HCT116 (cell line): Measurements from ENCODE around the gene INTS3. TPM values are rescaled to one million over a fixed set of nuclear protein-coding genes. Genes with fewer than 3 reads are reported as not detected.

Source experiments
- ATAC-seq: fragments of 200-7000 bp; cut with Tn5 transposase; 2 replicates; pipeline ENCODE4 v1.9.1; 2020; ENCODE audit warnings: mild to moderate bottlenecking, moderate library complexity
- BruUV-seq: library from RNA; stranded (reverse); fragments of 400-500 nt; replicated peaks from 2 replicates; lab custom pipeline; 2021; lab: Mats Ljungman, UMichigan
- CTCF ChIA-PET: fragments of 300-600 bp; sonication (Branson Sonifier 250); formaldehyde crosslinking; loops from one replicate; lab custom pipeline; 2021; ENCODE audit warnings: antibody characterized with exemption; lab: Charles Lee
- POLR2A ChIA-PET: fragments of 300-600, 350-600 bp; sonication (Branson Sonifier 250); formaldehyde crosslinking; loops from one replicate; lab custom pipeline; 2021; ENCODE audit warnings: antibody characterized with exemption; lab: Charles Lee
- RAD21 ChIA-PET, 2 experiments: fragments of 300-600 bp; sonication (Branson Sonifier 250); formaldehyde crosslinking; loops; one replicate each; lab custom pipeline; 2023; ENCODE audit warnings: low total read pairs in 2 of 2; ENCODE audit not compliant: uncharacterized antibody in 2 of 2, unreplicated experiment in 2 of 2, low non-redundant PET in 1 of 2; lab: Charles Lee
- DNase-seq: peaks from one replicate; pipeline ENCODE4 v3.0.0-alpha.2; 2010; ENCODE audit warnings: low read depth, low spot score
- H2AFZ ChIP-seq: fragments of 200-600 bp; shearing (Covaris generic), sonication (generic); 2 replicates; pipeline ENCODE4 v1.6.1; 2017; ENCODE audit warnings: low read depth, mixed run types, mixed read lengths, antibody characterized with exemption, low read length; ENCODE audit not compliant: poor library complexity, severe bottlenecking
- H3K27ac ChIP-seq: 2 replicates; pipeline ENCODE4 v1.5.1; 2012; ENCODE audit warnings: low read depth, low read length
- H3K27me3 ChIP-seq: fragments of 200-600 bp; sonication (generic); 2 replicates; pipeline ENCODE4 v1.6.1; 2016; ENCODE audit warnings: mixed run types, low read length, mixed read lengths; ENCODE audit not compliant: insufficient read depth
- H3K36me3 ChIP-seq, 2 experiments: fragments of 200-500 bp in 1 of 2; fragments of 200-600 bp in 1 of 2; sonication (Bioruptor generic) in 1 of 2; sonication (generic) in 1 of 2; 2 replicates each; pipeline versions ENCODE4 v1.5.1 to v1.6.1; 2014 to 2016; ENCODE audit warnings: low read length in 2 of 2, inconsistent platforms in 1 of 2, mixed read lengths in 1 of 2, mixed run types in 1 of 2; ENCODE audit not compliant: insufficient read depth in 2 of 2, control insufficient read depth in 1 of 2
- H3K4me1 ChIP-seq, 2 experiments: fragments of 200-600 bp in 1 of 2; sonication (generic) in 1 of 2; 2 replicates each; pipeline versions ENCODE4 v1.5.1 to v1.6.1; 2012 to 2017; ENCODE audit warnings: low read length in 2 of 2, inconsistent platforms in 1 of 2, mild to moderate bottlenecking in 1 of 2, mixed read lengths in 1 of 2, mixed run types in 1 of 2, moderate library complexity in 1 of 2; ENCODE audit not compliant: insufficient read depth in 2 of 2, control insufficient read depth in 1 of 2
- H3K4me2 ChIP-seq: fragments of 200-600 bp; sonication (generic); 2 replicates; pipeline ENCODE4 v1.6.1; 2017; ENCODE audit warnings: mixed run types, low read length, mixed read lengths
- H3K4me3 ChIP-seq, 2 experiments: fragments of 200-600 bp in 1 of 2; sonication (generic) in 1 of 2; replicated peaks in 1 of 2; 2 replicates each; pipeline ENCODE4 v1.5.1; 2011 to 2016; ENCODE audit warnings: low read length in 2 of 2, control low read depth in 1 of 2, low read depth in 1 of 2, mild to moderate bottlenecking in 1 of 2, mixed read lengths in 1 of 2, mixed run types in 1 of 2
- H3K79me2 ChIP-seq: fragments of 200-600 bp; sonication (generic); 2 replicates; pipeline ENCODE4 v1.6.1; 2017; ENCODE audit warnings: mild to moderate bottlenecking, mixed run types, low read length, moderate library complexity, mixed read lengths; ENCODE audit not compliant: insufficient read depth
- H3K9ac ChIP-seq: fragments of 200-600 bp; sonication (generic); 2 replicates; pipeline ENCODE4 v1.6.1; 2016; ENCODE audit warnings: low read length, mixed read lengths
- H3K9me2 ChIP-seq: fragments of 200-600 bp; sonication (generic), shearing (Covaris generic); 2 replicates; pipeline ENCODE4 v1.6.1; 2017; ENCODE audit warnings: mixed run types, mild to moderate bottlenecking, moderate library complexity; ENCODE audit not compliant: insufficient read depth
- H3K9me3 ChIP-seq, 2 experiments: fragments of 200-500 bp in 1 of 2; fragments of 200-600 bp in 1 of 2; sonication (Bioruptor generic) in 1 of 2; sonication (generic) in 1 of 2; 2 replicates each; pipeline ENCODE4 v1.6.1; 2014 to 2017; ENCODE audit warnings: low read length in 2 of 2, mixed read lengths in 2 of 2, inconsistent platforms in 1 of 2, low read depth in 1 of 2, mild to moderate bottlenecking in 1 of 2, mixed run types in 1 of 2, moderate library complexity in 1 of 2; ENCODE audit not compliant: control insufficient read depth in 1 of 2, insufficient read depth in 1 of 2
- H4K20me1 ChIP-seq: fragments of 200-600 bp; sonication (generic), shearing (Covaris generic); 2 replicates; pipeline ENCODE4 v1.6.1; 2017; ENCODE audit warnings: mixed run types, mild to moderate bottlenecking, moderate library complexity; ENCODE audit not compliant: insufficient read depth
- CBX3 ChIP-seq: IDR thresholded peaks from 2 replicates; pipeline ENCODE4 v1.6.1; 2012; ENCODE audit warnings: low read depth
- CEBPB ChIP-seq: IDR thresholded peaks from 2 replicates; pipeline ENCODE4 v1.6.1; 2012; ENCODE audit warnings: low read depth
- FOSL1 ChIP-seq: IDR thresholded peaks from 2 replicates; pipeline ENCODE4 v1.6.1; 2012; ENCODE audit warnings: low read depth
- JUND ChIP-seq: IDR thresholded peaks from 2 replicates; pipeline ENCODE4 v1.6.1; 2012
- POLR2A ChIP-seq: IDR thresholded peaks from 2 replicates; pipeline ENCODE4 v1.7.0; 2011; ENCODE audit warnings: borderline replicate concordance; ENCODE audit not compliant: insufficient read depth, insufficient read length; ENCODE audit errors: extremely low read depth
- POLR2AphosphoS5 ChIP-seq: IDR thresholded peaks from 2 replicates; pipeline ENCODE4 v1.6.1; 2011; ENCODE audit warnings: mild to moderate bottlenecking, low read depth, low read length, moderate library complexity
- SIN3A ChIP-seq: IDR thresholded peaks from 2 replicates; pipeline ENCODE4 v1.6.1; 2012; ENCODE audit warnings: low read depth
- SP1 ChIP-seq: IDR thresholded peaks from 2 replicates; pipeline ENCODE4 v1.6.1; 2012; ENCODE audit warnings: low read depth
- SRF ChIP-seq: IDR thresholded peaks from 2 replicates; pipeline ENCODE4 v1.6.1; 2012; ENCODE audit warnings: low read depth
- ZNF274 ChIP-seq: fragments of 200-500 bp; sonication (Bioruptor generic); IDR thresholded peaks from 2 replicates; pipeline ENCODE4 v1.6.1; 2014; ENCODE audit warnings: mild to moderate bottlenecking, low read depth, low read length, inconsistent platforms
- intact Hi-C: fragments of 100-400 bp; cut with micrococcal nuclease; formaldehyde crosslinking; loops from 2 replicates; pipeline ENCODE4 v1.10.0; 2022
- total RNA-seq: library from RNA; stranded (reverse); gene quantifications from one replicate; pipeline ENCODE4 v1.2.1, GENCODE V29; 2021; ENCODE audit not compliant: unreplicated experiment
- TF ChIP-seq, protein P1 (sequence below), 3 experiments: fragments of 200-600 bp in 1 of 3; sonication (generic) in 1 of 3; IDR thresholded peaks in 2 of 3; conservative IDR thresholded peaks in 1 of 3; 2 replicates each; pipeline ENCODE4 v1.5.1; 2012 to 2017; ENCODE audit warnings: low read depth in 2 of 3, low read length in 2 of 3, antibody characterized with exemption in 1 of 3, borderline replicate concordance in 1 of 3, control low read depth in 1 of 3, mild to moderate bottlenecking in 1 of 3, mixed read lengths in 1 of 3, mixed run types in 1 of 3, moderate library complexity in 1 of 3; ENCODE audit not compliant: insufficient read depth in 1 of 3
- TF ChIP-seq, protein P2 (sequence below): IDR thresholded peaks from 2 replicates; pipeline ENCODE4 v1.6.1; 2012

Gene INTS3
- total RNA-seq, 1 experiment from 2014 or later, result 47.6 TPM

DNA sequence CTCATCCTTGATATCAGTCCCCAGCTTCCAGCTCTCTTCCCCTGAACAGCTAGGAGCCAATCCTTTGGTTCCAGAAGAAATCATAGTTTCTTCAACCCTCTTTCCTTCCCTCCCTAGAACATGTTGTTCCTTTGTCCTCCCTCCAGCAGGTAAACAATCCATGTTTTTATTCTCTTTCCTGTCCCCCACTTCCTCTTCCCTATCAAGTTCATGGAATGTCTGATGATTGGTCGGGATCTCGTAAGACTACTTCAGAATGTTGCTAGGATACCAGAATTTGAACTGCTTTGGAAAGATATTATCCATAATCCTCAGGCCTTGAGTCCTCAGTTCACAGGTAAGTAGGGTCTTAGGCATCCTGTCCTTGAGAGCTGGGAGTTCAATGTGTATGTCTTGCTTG lies 24.2 kb downstream of the INTS3 start:
- intact Hi-C loops, result no loop called here

More for the DNA sequence above, 24.2 kb downstream of the INTS3 start:
- CTCF ChIA-PET, result no interaction called here
- POLR2A ChIA-PET, result no interaction called here
- RAD21 ChIA-PET, result no interaction called here
- Histone ChIP-seq H3K27ac (no peak overlapping the region), H2AFZ (no peak overlapping the region), H3K36me3 (peaks cover 31 to 46% of the 10 kb centered on the region in 2 experiments; a peak in 3 of 4 replicates), H3K79me2 (no peaks in the 10 kb centered on the region), H3K27me3 (no peaks in the 10 kb centered on the region), H3K9me2 (no peaks in the 10 kb centered on the region), H3K4me2 (no peak overlapping the region), H3K4me3 (no peak overlapping the region), H3K9ac (no peak overlapping the region), H3K9me3 (no peaks in the 10 kb centered on the region), H4K20me1 (no peaks in the 10 kb centered on the region), H3K4me1 (no peaks in the 10 kb centered on the region)
- ATAC-seq (no peak), DNase-seq (no peak)
- TF ChIP-seq JUND, result no peak
- TF ChIP-seq CEBPB, result no peak
- TF ChIP-seq, protein P1, sequence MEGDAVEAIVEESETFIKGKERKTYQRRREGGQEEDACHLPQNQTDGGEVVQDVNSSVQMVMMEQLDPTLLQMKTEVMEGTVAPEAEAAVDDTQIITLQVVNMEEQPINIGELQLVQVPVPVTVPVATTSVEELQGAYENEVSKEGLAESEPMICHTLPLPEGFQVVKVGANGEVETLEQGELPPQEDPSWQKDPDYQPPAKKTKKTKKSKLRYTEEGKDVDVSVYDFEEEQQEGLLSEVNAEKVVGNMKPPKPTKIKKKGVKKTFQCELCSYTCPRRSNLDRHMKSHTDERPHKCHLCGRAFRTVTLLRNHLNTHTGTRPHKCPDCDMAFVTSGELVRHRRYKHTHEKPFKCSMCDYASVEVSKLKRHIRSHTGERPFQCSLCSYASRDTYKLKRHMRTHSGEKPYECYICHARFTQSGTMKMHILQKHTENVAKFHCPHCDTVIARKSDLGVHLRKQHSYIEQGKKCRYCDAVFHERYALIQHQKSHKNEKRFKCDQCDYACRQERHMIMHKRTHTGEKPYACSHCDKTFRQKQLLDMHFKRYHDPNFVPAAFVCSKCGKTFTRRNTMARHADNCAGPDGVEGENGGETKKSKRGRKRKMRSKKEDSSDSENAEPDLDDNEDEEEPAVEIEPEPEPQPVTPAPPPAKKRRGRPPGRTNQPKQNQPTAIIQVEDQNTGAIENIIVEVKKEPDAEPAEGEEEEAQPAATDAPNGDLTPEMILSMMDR (IDR thresholded peaks at IDR 0.05 in 2 of 3, conservative IDR thresholded peaks at IDR 0.05 in 1 of 3; ENCODE audit: borderline replicate concordance in 1 of 3, insufficient read depth in 1 of 3, low read depth in 2 of 3, low read length in 2 of 3), result no peak
- TF ChIP-seq FOSL1, result no peak
- TF ChIP-seq SRF, result no peak
- TF ChIP-seq SIN3A, result no peak
- no peak for TF ChIP-seq CBX3
- TF ChIP-seq SP1, result no peak
- TF ChIP-seq, protein P2, sequence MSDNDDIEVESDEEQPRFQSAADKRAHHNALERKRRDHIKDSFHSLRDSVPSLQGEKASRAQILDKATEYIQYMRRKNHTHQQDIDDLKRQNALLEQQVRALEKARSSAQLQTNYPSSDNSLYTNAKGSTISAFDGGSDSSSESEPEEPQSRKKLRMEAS, result no peak
- no peak for TF ChIP-seq POLR2A
- TF ChIP-seq POLR2AphosphoS5, result no peak
- TF ChIP-seq ZNF274, result no peak
- BruUV-seq, result no TSS peak
